Transverse colon (tissue), 4 donors: ENCODE results near the gene SYMPK. TPM values are rescaled to one million over a fixed set of nuclear protein-coding genes. Genes with fewer than 3 reads are reported as not detected.

ENCODE experiments used
- DNase-seq: peaks from one replicate; pipeline ENCODE4 v3.0.0-alpha.2; 2019
- H3K27ac ChIP-seq, 4 donors: fragments of 200-600 bp; sonication (generic); 2 replicates each; pipeline ENCODE4 v1.5.1; 2016 to 2018; ENCODE audit warnings: inconsistent platforms in 4 of 4
- H3K27me3 ChIP-seq: fragments of 200-600 bp; sonication (generic); 2 replicates; pipeline ENCODE4 v1.5.1; 2017; ENCODE audit warnings: inconsistent platforms
- H3K36me3 ChIP-seq, 4 donors: fragments of 200-600 bp; sonication (generic); 2 replicates each; pipeline ENCODE4 v1.5.1; 2017 to 2019; ENCODE audit warnings: inconsistent platforms in 4 of 4
- H3K4me1 ChIP-seq, 4 donors: fragments of 200-600 bp; sonication (generic); 2 replicates each; pipeline ENCODE4 v1.5.1; 2017 to 2020; ENCODE audit warnings: inconsistent platforms in 4 of 4
- H3K4me3 ChIP-seq, 4 donors: fragments of 200-600 bp; sonication (generic); 1 replicate in 1 of 4; 2 replicates in 3 of 4; pipeline versions ENCODE4 v1.5.1 to v1.6.1; 2017 to 2019; ENCODE audit warnings: inconsistent platforms in 4 of 4
- H3K9me3 ChIP-seq, 2 donors: fragments of 200-600 bp; sonication (generic); 2 replicates each; pipeline ENCODE4 v1.5.1; 2017 to 2019; ENCODE audit warnings: inconsistent platforms in 2 of 2
- CTCF ChIP-seq, 5 experiments: fragments of 200-600 bp in 3 of 5; fragments of 450-650 bp in 2 of 5; sonication (generic) in 3 of 5; IDR thresholded peaks; 1 replicate in 2 of 5; 2 replicates in 3 of 5; pipeline ENCODE4 v1.5.1; 2016 to 2017; ENCODE audit warnings: antibody characterized with exemption in 5 of 5, inconsistent platforms in 3 of 5, mild to moderate bottlenecking in 2 of 5, moderate library complexity in 1 of 5
- EP300 ChIP-seq: sonication (generic); formaldehyde crosslinking; IDR thresholded peaks from one replicate; pipeline ENCODE4 v1.6.1; 2017; ENCODE audit warnings: antibody characterized with exemption, low read depth
- POLR2A ChIP-seq: fragments of 450-650 bp; IDR thresholded peaks from one replicate; pipeline ENCODE4 v1.6.1; 2016; ENCODE audit warnings: antibody characterized with exemption, mild to moderate bottlenecking, moderate library complexity
- POLR2AphosphoS5 ChIP-seq, 3 donors: sonication (generic); formaldehyde crosslinking; IDR thresholded peaks; one replicate each; pipeline ENCODE4 v1.6.1; 2016; ENCODE audit warnings: antibody characterized with exemption in 3 of 3
- WGBS, 2 donors: methylation state at CpG; one replicate each; pipeline ENCODE4 v1.1.5; 2018; ENCODE audit warnings: low coverage in 1 of 2; 5-methylcytosine and 5-hydroxymethylcytosine counted together
- in situ Hi-C, 4 donors: fragments of 200-750 bp; cut with MboI; loops; one replicate each; pipeline versions ENCODE4 v1.15.0 to v1.15.1; 2017; ENCODE audit warnings: low sequenced_read_pairs in 3 of 4, low pct_ligation_motif_present in 1 of 4, low pct_unique_long_range_greater_than_20kb in 1 of 4
- intact Hi-C: fragments of 100-400 bp; cut with DNase I; formaldehyde crosslinking; loops from one replicate; pipeline ENCODE4 v1.15.1; 2023; ENCODE audit warnings: low total_unique reads
- total RNA-seq, 4 donors: library from RNA; depleted of rRNA; stranded (reverse); fragments of >200 nt; gene quantifications; one replicate each; pipeline ENCODE4 v1.1.0, GENCODE V29; 2016

The SYMPK gene
- total RNA-seq, 4 donors from 2014 or later = 35.2 to 189 (median 81.9) TPM

DNA sequence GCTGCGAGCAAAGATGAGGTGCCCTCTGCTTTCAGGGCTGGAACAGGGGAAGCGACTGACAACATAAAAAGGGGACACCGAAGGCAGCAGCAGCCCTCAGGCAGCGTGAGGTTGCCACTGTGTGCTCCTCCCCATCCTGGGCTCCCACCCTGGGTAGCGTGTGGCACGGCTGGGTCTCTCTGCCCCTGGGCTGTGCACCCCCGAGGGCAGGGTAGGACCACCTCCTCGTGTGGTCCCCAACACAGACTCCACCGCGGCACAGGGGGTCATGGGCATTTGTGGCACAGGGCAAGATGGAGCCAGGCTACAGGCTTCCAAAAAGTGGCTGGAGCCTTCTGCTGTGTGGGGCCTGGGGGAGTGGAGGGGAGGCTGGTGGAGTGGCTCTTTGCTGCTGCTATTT is 41.4 kb downstream of the SYMPK start:
- Histone ChIP-seq H3K27me3 (no peaks in the 10 kb centered on the region), H3K36me3 (peaks cover 0 to 11% (median 5%) of the 10 kb centered on the region in 4 donors), H3K4me3 (no peak overlapping the region), H3K4me1 (peaks cover 0 to 9% (median 0%) of the 10 kb centered on the region in 4 donors), H3K27ac (no peak overlapping the region), H3K9me3 (no peaks in the 10 kb centered on the region)
- intact Hi-C loops = no loop called here
- TF ChIP-seq CTCF (IDR thresholded peaks at IDR 0.05) (no peak), EP300 (no peak), POLR2A (no peak), POLR2AphosphoS5 (IDR thresholded peaks at IDR 0.05) (no peak)
- no peak for DNase-seq
- in situ Hi-C loops = no loop called here
- WGBS, 2 donors = 90% methylated on average over 10 of the region's 10 CpGs; no CpG with 5 or more reads in 1 of the 2 donors

- Histone ChIP-seq H3K9me3 (no peaks in the 10 kb centered on the region), H3K4me1 (peaks cover 0 to 9% (median 0%) of the 10 kb centered on the region in 4 donors), H3K27me3 (no peaks in the 10 kb centered on the region), H3K36me3 (peaks cover 0 to 7% (median 3%) of the 10 kb centered on the region in 4 donors), H3K4me3 (no peak overlapping the region), H3K27ac (no peak overlapping the region)
- DNase-seq = no peak
- TF ChIP-seq POLR2AphosphoS5 (IDR thresholded peaks at IDR 0.05) (no peak), EP300 (no peak), POLR2A (no peak), CTCF (IDR thresholded peaks at IDR 0.05) (no peak)
- 89% methylated on average over 8 of the region's 8 CpGs; no CpG with 5 or more reads in 1 of the 2 donors for WGBS, 2 donors
- intact Hi-C loops (no loop called here), in situ Hi-C loops (no loop called here)
These were observed 41.8 kb downstream of the SYMPK start for GRCh38 chr19:45821103-45821521.

DNA sequence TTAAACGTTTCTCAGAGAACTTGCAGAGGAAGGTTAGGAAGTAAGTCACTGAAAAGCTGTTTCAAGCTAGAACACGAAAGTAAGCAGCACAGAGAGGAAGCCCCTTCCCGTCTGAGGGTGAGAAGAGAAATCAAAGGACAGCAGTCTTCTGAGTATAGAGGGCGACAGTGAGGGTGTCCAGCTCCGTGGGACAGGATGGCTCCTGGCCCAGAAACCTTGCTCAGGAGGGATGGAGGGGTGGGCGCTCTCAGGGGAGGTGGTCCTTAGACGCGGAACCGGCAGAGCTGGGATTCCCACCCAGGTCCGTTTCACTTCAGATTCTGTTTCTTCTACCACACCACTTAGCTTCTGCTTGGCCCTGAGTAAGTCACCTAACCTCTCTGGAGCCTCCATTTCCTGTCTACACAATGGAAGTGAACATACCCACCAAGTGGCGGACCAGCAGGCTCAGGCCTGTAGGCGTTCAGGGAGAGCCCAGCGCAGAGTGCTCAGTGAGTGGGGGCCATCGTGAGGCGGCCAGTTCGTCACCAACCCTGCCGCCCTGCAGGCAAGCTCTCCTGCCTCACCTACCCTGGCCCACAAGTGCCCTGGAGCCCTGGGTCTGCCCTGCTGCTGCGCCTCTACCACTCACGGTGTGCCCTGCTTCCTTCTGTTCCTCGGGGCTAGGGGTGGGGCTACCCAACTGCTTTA is 42.4 kb downstream of the SYMPK start:
- H3K9me3 ChIP-seq = no peaks in the 10 kb centered on the region
- H3K36me3 ChIP-seq = peaks cover 0 to 6% (median under 1%) of the 10 kb centered on the region in 4 donors
- H3K4me3 ChIP-seq = no peak overlapping the region
- TF ChIP-seq CTCF (IDR thresholded peaks at IDR 0.05) (no peak), POLR2A (no peak), POLR2AphosphoS5 (IDR thresholded peaks at IDR 0.05) (no peak)
- peaks cover 0 to 13% (median under 1%) of the 10 kb centered on the region in 4 donors for H3K4me1 ChIP-seq
- no peaks in the 10 kb centered on the region for H3K27me3 ChIP-seq
- DNase-seq = no peak
- in situ Hi-C loops (no loop called here), intact Hi-C loops (no loop called here)
- 77 to 83% methylated on average over 11 to 19 of the region's 20 CpGs for WGBS, 2 donors
- no peak overlapping the region for H3K27ac ChIP-seq

GRCh38 chr19:45819769-45820168 is 43.2 kb downstream of the SYMPK start:
- H3K27ac ChIP-seq = no peak overlapping the region
- TF ChIP-seq POLR2AphosphoS5 (IDR thresholded peaks at IDR 0.05) = no peak
- no peak for TF ChIP-seq EP300
- TF ChIP-seq POLR2A = no peak
- no peak for TF ChIP-seq CTCF (IDR thresholded peaks at IDR 0.05)
- no peaks in the 10 kb centered on the region for H3K9me3 ChIP-seq
- intact Hi-C loops = no loop called here
- no peak overlapping the region for H3K4me3 ChIP-seq
- H3K27me3 ChIP-seq = no peaks in the 10 kb centered on the region
- no peak for DNase-seq
- WGBS, 2 donors = 82 to 100% methylated on average over 1 to 6 of the region's 6 CpGs
- peaks cover 0 to 6% (median 0%) of the 10 kb centered on the region in 4 donors for H3K36me3 ChIP-seq
- peaks cover 0 to 20% (median 4%) of the 10 kb centered on the region in 4 donors for H3K4me1 ChIP-seq
- in situ Hi-C loops = no loop called here
